ENCODE data around the gene DSN1.
A peak's percentile ranks its signal among the peaks of the same experiment; 100 is the strongest.

- peak; percentile 96 for TF ChIP-seq CTCF (IDR thresholded peaks at IDR 0.05; ENCODE audit: low read length)
- TF ChIP-seq EZH2 (IDR thresholded peaks at IDR 0.05; ENCODE audit: borderline replicate concordance, low read length): no peak
Measured at GRCh38 chr20:36808317-36809257, 35.0 kb upstream of the DSN1 start.

Measured in OCI-LY1 (cell line).